DMS153 treated with DMSO at 0.1 percent for 48 hours (cell line): ENCODE measurements around the gene PPIL4.

ENCODE experiments used
- DNase-seq: peaks from one replicate; lab custom pipeline; 2025; ENCODE audit not compliant: unreplicated experiment; lab: John Stamatoyannopoulos, UW

Gene PPIL4

GRCh38 chr6:149484733-149485700, 60.8 kb downstream of the PPIL4 start, which contains the start of gene ZC3H12D:
Gene ZC3H12D, minus strand, starts transcription at chr6:149485014. Its CDS starts 10,471 bp downstream, at chr6:149474543.
- DNase-seq = no peak

GRCh38 chr6:149483849-149484655, 61.8 kb downstream of the PPIL4 start:
- DNase-seq = no peak

- no peak for DNase-seq
These were observed 62.5 kb downstream of the PPIL4 start for GRCh38 chr6:149483334-149483725.

- DNase-seq = no peak
These were observed 63.1 kb downstream of the PPIL4 start for GRCh38 chr6:149482545-149483333.

GRCh38 chr6:149480502-149481280, 65.2 kb downstream of the PPIL4 start:
- no peak for DNase-seq

GRCh38 chr6:149478631-149479314, 67.1 kb downstream of the PPIL4 start:
- no peak for DNase-seq

GRCh38 chr6:149477544-149477943, 68.3 kb downstream of the PPIL4 start:
- DNase-seq = no peak

- DNase-seq = no peak
These were observed 68.9 kb downstream of the PPIL4 start for GRCh38 chr6:149476789-149477455.

GRCh38 chr6:149474108-149474935, 71.5 kb downstream of the PPIL4 start:
- DNase-seq = no peak

GRCh38 chr6:149473080-149474052, 72.5 kb downstream of the PPIL4 start:
- DNase-seq = peak; percentile 11

- no peak for DNase-seq
These were observed 73.6 kb downstream of the PPIL4 start for GRCh38 chr6:149472241-149472640.

GRCh38 chr6:149471801-149472200, 74.0 kb downstream of the PPIL4 start:
- DNase-seq = no peak

- DNase-seq = no peak
These were observed 74.9 kb downstream of the PPIL4 start for GRCh38 chr6:149470948-149471347.

- DNase-seq = no peak
These were observed 77.7 kb downstream of the PPIL4 start for GRCh38 chr6:149468179-149468578.

- DNase-seq = no peak
These were observed 78.6 kb downstream of the PPIL4 start for GRCh38 chr6:149467265-149467664.

GRCh38 chr6:149464411-149464810, 81.4 kb downstream of the PPIL4 start:
- DNase-seq = no peak

GRCh38 chr6:149463781-149464180, 82.1 kb downstream of the PPIL4 start:
- DNase-seq = no peak
